HCT116 (cell line): Measurements from ENCODE around the gene BICDL2.
"Not testable (repeated sequence)": the region's sequence is repeated elsewhere in the genome, so short reads cannot be mapped to it uniquely, and the experiment has no call there.

Experiments
- CTCF ChIP-seq, 3 experiments: fragments of 200-600 bp in 1 of 3; sonication (generic) in 1 of 3; IDR thresholded peaks in 2 of 3; conservative IDR thresholded peaks in 1 of 3; 2 replicates each; pipeline ENCODE4 v1.5.1; 2012 to 2017; ENCODE audit warnings: low read depth in 2 of 3, low read length in 2 of 3, antibody characterized with exemption in 1 of 3, borderline replicate concordance in 1 of 3, control low read depth in 1 of 3, mild to moderate bottlenecking in 1 of 3, mixed read lengths in 1 of 3, mixed run types in 1 of 3, moderate library complexity in 1 of 3; ENCODE audit not compliant: insufficient read depth in 1 of 3
- POLR2A ChIP-seq: IDR thresholded peaks from 2 replicates; pipeline ENCODE4 v1.7.0; 2011; ENCODE audit warnings: borderline replicate concordance; ENCODE audit not compliant: insufficient read depth, insufficient read length; ENCODE audit errors: extremely low read depth
- POLR2AphosphoS5 ChIP-seq: IDR thresholded peaks from 2 replicates; pipeline ENCODE4 v1.6.1; 2011; ENCODE audit warnings: mild to moderate bottlenecking, low read depth, low read length, moderate library complexity
- YY1 ChIP-seq: IDR thresholded peaks from 2 replicates; pipeline ENCODE4 v1.6.1; 2011; ENCODE audit warnings: low read length, low read depth, moderate library complexity, mild to moderate bottlenecking; ENCODE audit not compliant: insufficient replicate concordance; ENCODE audit errors: extremely low read depth
- TF ChIP-seq, protein P1 (sequence below): IDR thresholded peaks from 2 replicates; pipeline ENCODE4 v1.6.1; 2012; ENCODE audit warnings: low read depth

- not testable (repeated sequence) for TF ChIP-seq YY1; CTCF (IDR thresholded peaks at IDR 0.05 in 2 of 3, conservative IDR thresholded peaks at IDR 0.05 in 1 of 3; ENCODE audit: borderline replicate concordance in 1 of 3, insufficient read depth in 1 of 3, low read depth in 2 of 3, low read length in 2 of 3); POLR2A; POLR2AphosphoS5
- TF ChIP-seq, protein P1, sequence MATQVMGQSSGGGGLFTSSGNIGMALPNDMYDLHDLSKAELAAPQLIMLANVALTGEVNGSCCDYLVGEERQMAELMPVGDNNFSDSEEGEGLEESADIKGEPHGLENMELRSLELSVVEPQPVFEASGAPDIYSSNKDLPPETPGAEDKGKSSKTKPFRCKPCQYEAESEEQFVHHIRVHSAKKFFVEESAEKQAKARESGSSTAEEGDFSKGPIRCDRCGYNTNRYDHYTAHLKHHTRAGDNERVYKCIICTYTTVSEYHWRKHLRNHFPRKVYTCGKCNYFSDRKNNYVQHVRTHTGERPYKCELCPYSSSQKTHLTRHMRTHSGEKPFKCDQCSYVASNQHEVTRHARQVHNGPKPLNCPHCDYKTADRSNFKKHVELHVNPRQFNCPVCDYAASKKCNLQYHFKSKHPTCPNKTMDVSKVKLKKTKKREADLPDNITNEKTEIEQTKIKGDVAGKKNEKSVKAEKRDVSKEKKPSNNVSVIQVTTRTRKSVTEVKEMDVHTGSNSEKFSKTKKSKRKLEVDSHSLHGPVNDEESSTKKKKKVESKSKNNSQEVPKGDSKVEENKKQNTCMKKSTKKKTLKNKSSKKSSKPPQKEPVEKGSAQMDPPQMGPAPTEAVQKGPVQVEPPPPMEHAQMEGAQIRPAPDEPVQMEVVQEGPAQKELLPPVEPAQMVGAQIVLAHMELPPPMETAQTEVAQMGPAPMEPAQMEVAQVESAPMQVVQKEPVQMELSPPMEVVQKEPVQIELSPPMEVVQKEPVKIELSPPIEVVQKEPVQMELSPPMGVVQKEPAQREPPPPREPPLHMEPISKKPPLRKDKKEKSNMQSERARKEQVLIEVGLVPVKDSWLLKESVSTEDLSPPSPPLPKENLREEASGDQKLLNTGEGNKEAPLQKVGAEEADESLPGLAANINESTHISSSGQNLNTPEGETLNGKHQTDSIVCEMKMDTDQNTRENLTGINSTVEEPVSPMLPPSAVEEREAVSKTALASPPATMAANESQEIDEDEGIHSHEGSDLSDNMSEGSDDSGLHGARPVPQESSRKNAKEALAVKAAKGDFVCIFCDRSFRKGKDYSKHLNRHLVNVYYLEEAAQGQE, result not testable (repeated sequence)
These were observed 19.0 kb upstream of the BICDL2 start for GRCh38 chr16:3055734-3056115.
